NCI-H2171 treated with DMSO at 0.1 percent for 48 hours (cell line): ENCODE measurements around the gene ZBP1.

ENCODE experiments used
- DNase-seq: peaks from one replicate; lab custom pipeline; 2025; lab: John Stamatoyannopoulos, UW

ZBP1 gene

DNA sequence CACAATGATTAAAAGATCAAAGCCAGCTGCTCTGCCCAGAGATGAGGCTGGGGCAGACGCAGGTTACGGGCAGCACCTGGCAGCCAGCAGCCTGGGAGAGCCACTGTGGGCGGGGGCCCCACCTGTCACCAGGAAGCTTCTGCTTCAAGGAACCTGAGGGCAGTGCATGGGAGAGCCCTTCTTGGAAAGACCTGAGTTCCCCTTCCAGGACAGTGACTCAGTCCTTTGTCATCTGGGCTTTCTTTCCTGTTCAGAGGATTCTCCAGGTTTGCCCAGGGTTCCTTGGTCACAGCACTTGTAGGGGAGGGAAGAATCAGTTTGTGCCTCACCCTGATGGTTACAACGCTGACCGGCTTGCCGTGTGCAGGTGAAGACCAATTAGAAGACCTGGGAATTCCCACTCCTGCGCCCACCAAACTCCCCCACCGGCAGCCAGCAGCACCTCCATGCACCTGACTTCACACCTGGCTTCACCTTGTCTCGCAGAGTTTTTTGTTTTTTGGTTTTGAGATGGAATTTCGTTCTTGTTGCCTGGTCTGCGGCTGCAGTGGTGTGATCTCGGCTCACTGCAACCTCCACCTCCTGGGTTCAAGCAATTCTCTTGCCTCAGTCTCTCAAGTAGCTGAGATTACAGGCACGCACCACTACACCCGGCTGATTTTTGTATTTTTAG is 2.0 kb downstream of the ZBP1 start:
- peak; percentile 78 for DNase-seq

DNA sequence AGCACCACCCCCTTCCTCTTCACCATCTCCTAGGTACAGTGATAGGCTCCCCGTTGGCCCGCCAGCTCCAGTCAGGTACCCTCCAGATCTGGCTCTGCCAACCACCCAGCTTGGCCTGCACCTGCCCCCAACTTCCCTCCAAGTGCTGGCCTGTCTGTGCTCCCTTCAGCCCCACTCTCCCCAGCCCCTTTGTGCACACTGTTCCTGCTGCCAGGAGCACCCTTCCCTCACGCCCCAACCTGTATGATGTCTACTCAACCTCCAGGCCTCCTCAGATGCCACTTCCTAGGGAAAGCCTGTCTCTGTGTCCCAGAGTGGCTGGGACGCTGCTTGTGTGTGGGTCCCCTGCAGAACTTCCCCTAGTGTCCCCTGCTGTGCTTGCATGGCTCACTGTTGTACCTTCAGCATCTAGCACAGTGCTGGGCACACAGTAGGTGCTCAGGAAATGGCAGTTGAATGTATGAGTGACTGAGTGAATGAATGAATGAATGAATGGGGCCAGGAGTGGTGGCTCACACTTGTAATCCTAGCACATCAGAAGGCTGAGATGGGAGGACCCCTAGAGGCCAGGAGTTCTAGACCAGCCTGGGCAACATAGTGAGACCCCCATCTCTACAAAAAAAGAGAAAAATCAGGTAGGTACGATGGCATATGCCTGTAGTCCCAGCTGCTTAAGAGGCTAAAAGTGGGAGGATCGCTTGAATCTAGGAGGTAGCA is 3.0 kb downstream of the ZBP1 start:
- DNase-seq, result no peak

DNA sequence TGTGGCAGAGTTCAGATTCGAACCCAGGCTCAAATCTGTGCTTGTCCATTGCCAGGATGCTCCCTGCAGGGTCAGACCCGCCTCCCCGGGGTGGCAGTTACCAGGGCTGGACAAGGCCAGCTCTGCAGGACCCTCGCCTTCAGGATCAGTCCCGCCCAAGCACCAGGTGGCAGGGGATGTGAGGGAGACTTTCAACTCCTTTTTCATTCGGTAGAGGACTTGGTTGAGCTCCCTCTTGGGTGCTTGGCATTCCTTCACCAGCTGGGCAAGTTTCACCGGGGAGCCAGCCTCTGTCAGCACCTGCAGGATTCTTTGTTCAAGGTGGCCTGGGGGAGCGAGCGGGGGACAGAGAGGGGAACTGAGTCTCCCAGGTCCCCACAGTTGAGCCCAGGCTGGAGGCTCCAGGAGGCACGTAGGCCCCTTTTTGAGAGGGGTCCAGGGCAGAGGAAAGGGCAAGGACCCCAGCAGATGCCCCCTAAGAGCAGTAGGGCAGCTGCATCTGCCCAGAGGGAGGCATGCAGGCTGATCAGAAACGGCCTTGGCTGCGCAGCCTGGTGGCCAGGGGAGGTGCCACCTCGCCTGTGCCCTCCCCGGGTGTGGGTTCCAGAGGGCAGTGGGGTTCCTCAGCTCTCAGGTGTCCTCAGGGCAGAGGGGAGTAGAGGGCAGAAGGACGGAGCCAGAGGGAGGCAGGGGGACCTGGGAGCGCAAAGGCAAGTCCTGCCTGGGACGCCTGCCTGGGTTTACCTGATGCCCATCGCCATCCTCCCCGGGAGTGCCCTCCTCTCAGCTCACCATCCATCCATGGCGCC is 3.9 kb downstream of the ZBP1 start:
- DNase-seq, result no peak

DNA sequence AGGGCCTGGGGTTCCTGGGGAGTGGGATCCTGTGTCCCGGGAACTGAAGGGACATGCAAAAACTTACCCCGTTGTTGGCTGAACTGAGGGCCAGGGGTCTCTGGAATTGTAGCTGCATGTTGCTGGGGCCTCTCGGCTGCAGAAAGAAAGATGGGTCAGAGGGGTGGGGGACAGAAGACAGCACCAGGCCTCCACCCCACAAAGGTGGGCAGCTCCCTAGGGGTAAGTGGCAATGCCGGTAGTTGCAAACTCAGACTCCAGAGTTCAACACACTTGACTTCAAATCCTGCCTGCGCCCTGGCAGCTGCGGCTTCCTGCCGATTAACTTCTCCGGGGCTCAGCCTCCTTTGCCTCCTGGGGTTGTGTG is 4.8 kb downstream of the ZBP1 start:
- DNase-seq, result no peak

DNA sequence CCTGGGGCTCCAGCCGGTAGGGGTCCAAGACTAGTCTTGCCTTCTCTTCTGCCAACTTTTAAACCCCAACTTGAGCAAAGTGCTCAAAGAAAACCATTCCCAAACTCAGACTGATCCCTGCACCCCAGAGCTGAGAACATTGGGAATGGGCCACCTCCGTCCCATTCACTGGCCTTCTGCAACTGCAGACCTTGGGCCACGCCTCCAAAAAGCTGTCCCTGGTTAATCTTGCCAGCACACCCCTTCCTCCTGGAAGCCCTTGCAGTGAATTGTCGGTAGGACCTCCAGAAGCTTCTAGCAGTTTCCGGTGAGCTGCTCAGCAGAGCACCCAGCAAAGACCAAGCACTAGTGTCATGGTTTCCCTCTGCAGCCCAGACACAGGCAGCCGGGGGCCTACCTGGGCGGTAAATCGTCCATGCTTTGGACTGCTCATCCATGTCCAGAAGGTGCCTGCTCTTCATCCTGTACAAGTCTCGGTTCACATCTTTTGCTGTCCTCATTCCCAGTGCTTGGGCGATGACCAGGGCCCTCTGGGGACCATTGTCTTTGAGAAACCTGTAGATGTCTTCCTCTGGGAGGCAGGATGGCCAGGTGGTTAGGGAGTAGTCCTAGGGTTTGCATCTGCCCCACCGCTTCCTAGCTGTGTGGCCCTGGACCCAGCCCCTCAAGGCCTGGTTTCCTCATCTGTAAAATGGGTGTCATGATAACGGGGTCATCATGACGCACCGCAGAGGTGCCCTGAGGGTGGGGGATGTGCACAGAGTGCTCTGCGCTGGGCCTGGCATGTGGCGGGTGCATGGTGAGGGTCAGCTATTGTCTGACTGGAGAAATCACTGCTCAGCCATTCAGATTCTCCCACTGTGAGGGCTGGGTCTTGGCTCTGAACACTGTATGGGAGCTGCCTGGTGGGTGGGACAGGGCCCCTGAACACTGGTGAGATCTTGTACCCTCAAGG is 5.5 kb downstream of the ZBP1 start:
- no peak for DNase-seq

DNA sequence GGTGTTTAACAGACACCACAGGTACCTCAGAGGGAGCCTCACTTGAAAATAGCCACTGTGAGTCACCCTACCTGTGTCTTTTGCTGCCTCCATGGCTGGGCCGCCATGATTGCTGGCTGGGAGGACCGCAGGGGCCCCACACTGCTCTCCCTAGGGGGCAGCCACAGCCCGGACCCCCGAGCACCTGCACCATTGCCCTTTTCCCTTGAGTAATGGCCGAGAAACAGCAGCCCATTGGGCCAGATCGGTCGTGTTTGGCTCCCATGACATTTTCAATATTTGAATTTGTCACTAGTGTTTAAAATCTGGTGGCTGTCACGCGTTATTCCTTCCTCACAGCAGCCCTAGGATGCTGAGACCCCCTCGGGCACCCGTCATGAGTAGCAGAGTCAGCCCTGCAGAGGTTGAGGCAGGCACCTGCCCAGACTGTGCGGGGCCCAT is 6.7 kb downstream of the ZBP1 start:
- no peak for DNase-seq

DNA sequence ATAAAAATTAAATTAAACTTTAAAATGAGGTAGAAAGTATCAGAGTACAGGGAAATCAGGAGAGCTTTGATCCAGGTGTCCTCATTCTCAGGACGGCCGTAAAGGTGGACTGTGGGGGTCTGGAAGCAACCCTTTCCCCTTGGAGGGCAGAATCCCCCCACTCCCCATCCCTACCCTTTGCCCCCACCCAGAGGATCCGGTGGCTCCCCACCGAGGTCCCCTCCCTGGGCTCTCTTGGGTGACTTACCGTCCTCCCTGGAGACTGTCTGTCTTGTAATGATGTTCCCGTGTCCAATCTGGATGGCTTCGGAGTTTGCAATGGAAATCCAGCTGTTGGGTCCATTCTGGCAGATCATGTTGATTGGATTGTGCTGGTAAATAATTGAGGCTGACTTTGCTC is 7.3 kb downstream of the ZBP1 start:
- DNase-seq, result no peak

DNA sequence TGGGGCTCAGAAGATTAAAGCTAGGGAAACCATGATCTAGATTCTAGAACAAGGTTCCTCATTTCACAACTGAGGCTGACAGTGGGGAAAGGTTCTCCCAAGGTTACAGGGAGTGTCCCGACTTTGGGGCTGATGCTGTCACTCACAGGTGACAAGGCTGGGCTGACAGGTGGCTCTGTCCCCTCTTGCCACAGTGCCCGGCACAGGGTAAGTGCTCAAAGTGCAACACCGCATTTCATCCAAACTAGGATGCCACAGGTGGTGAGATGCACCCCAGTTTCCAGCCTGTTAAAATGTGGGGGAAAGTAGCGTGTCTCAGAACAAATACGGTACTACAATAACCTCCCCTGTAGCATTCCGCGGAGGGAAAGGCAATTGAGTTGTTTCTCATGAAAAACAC is 7.8 kb downstream of the ZBP1 start:
- DNase-seq, result no peak

DNA sequence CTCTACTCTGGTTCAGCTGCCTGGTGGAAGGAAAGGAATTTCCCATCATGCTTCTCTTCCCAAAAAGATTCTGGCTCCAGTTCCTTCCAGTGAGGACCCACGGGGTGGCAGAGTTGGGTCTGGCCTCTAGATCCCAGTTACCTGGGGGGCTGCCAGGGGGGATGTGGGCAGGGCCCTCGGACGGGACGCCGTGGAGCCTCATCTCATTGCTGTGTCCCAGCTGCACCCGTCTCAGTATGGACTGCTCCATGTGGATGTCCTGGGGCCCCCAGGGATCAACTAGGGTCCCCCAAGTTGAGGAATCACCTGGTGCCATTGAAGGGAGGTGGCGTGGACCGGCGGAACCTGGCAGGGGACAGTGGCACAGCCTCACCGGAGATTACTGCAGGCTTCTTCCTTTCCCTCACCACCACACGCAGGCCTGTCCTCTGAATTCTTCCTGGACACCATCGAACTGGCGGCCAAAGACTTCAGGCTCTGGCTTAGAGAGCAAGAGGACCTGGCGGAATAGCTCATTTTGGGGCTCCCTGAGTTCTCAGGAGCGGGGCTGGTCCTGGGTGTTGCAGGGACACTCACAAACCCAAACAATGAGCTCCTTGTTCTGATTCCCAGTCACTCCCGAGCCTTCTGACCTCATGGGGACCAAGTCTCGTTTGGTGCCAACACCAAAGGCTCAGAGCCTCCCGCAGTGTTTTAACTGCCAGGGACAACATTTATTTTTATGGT is 8.5 kb downstream of the ZBP1 start:
- DNase-seq, result no peak

DNA sequence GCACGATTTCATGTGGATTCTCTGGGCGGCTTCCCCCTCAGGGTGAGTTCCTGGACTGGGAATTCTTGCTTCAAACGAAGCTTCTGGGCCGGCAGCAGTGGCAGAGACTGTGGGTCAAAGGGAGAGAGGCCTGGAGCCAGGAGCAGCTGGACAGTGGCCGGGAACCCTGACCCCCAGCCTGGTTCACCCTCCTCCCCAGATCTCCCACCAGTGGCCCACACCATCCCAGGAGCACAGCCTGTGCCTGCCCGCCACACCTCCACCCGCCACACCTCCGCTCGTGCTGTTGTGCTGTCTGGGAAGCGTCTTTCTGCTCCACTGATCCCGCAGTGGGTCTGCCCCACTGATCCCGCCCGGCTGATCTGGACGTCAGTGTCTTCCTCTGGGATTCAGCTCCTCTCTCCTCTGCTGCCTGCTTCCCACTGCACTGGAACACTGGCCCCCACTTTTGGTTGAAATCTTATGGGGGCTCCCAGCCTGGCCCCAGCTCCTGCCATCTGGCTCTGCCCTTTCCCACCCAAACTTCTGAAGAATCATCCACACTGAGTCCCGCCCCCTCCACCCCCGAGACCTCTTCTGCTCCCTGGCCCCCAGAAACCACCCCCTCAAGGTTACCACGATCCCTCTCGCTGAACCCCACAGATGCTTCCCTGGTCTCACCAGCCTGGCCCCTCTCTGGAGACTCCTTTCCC is 9.8 kb downstream of the ZBP1 start:
- DNase-seq, result no peak

DNA sequence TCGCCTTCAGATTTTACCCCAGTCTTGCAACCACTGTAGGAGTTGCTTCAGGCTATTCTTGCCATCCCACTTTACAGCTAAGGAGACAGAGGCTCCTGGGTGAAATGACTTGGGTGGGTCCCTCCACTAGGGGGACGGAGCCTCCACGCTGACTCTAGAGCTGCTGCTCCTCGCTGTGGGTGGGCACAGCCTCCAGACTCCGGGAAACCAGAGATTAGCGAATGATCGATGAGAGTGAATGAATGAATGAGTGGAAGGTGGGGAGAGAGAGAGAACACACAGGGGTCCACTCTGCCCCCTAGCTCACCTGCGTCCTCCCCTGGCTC is 10.4 kb downstream of the ZBP1 start:
- no peak for DNase-seq

DNA sequence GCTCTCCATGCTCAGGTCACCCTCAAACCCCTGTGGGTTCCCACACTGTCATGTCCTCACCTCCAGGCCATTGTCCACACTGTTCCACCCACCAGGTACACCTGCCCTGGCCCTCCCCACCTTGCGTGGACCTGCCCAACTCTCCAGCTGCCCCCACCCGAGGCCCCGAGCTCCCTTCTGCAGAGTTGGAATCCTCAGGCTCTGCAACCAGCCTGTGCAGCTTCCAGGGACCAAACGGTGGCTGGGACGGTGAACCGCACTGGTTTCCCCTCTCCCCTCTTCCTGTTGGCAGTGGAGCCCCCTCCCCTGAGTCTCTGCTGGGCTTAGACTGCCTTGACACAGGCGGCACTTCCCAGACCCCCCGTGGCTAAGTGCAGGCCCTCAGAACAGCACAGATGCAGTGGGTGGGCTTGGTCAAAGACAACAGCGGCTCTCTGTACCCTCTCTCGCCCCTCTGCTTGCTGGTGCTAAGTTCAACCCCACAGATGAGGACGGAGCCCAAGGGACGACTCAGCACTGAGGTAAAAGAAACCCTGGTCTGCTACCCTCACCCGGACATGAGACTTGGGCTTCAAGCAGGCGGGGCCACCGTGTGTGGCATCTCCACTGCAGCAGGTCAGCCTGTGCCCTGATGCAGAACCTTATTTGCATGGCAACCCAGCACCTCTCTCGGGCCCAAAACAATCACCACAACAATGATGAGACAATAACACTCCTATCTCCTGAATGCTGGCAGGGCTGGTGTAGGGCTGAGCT is 11.0 kb downstream of the ZBP1 start:
- no peak for DNase-seq

DNA sequence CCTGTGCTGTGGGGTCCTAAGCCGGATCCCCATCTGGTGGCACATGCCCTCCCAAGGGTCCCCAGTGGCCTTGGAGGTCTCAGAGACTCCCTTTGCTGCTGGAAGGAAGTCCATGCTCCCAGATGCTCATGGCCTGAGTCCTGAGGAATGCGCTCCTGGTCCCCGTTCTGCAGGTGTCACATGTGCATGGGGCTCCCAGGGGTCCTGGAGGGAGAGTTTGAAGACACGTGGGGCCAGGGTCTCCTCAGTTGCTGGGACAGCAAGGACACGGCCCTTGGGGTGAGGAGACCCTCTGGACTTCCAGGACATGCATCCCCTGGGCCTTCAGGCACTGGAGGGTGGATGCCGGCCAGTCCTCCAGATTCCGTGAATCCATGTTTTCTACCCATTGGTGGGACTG is 11.7 kb downstream of the ZBP1 start:
- no peak for DNase-seq

DNA sequence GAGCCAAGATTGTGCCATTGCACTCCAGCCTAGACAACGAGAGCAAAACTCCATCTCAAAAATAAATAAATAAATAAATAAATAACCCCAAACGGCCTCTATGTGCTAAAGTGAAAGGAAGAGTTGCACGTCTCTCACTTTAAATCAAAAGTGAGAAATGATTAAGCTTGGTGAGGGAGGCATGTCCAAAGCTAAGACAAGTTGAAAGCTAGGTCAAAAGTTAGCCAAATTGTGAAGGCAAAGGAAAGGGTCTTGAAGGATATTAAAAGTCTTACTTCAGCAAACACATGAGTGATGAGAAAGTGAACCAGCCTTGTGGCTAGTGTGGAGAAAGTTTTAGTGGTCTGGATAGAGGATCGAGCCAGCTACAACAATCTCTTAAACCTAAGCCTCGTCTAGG is 14.3 kb downstream of the ZBP1 start:
- no peak for DNase-seq

DNA sequence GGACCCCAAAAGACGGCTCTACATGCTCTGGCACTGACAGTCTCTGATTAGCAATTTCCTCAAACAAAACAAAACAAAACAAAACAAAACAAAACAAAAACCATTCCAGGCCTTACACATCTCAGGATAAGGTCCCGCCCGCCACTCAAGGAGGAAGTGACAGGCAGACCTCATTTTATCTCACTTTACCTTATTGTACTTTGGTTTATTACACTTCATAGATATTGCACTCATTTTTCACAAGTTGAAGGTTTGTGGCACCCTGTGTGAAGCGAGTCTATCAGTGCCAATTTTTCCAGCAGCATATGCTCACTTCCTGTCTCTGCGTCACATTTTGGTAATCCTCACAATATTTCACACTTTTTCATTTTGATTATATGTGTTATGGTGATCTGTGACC is 15.2 kb downstream of the ZBP1 start:
- no peak for DNase-seq

DNA sequence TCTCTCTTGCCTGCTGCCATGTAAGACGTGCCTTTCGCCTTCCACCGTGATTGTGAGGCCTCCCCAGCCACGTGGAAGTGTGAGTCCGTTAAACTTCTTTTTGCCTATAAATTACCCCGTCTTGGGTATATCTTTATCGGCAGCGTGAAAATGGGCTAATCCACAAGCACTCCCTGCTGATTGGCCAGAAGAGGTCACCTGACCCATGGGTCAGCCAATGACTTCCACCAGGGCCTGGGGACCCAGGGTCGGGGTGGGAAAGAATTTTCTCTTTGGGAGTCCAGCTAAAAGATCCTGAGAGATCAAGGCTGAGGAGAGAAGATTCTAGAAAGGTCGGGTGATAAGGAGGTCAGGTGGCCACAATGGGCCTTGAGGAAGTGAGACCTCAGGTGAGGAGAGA is 17.1 kb downstream of the ZBP1 start:
- DNase-seq, result no peak

DNA sequence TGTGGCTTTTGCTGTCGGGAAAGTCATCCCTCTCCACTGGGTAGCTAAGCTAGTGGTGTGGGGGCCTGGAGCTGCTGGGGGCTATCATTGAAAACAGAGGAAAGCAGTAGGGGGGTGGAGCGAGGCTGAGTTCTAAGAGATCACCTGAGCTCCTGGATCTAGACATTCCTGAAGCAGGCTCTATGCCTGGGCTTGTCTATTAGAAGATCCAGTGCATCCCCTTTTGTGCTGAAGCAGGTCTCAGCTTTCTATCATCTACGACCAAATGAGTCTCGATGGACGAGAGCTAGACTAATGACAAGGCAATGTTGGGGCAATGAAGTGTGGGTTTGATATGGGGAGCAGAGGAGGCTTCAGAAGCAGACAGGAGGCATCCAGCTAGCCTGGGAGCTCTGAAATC is 18.5 kb downstream of the ZBP1 start:
- DNase-seq, result no peak

DNA sequence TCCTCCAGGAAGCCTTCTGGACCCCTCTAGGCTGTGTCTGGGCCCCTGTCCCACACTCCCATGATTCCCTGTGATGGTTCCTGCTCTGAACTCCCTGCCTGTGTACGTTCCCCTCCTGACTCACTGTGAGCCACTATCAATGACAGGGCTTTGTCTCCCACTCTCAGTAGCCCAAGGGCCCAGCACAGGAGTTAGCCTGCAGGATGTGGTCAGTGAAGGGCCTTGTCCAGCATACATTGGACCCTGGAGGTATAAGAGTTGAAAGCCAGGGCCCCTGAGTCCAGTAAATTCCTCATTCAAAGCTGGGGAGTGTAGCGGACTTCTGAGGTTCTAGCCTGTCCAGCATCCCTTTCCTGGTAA is 19.0 kb downstream of the ZBP1 start:
- DNase-seq, result no peak

DNA sequence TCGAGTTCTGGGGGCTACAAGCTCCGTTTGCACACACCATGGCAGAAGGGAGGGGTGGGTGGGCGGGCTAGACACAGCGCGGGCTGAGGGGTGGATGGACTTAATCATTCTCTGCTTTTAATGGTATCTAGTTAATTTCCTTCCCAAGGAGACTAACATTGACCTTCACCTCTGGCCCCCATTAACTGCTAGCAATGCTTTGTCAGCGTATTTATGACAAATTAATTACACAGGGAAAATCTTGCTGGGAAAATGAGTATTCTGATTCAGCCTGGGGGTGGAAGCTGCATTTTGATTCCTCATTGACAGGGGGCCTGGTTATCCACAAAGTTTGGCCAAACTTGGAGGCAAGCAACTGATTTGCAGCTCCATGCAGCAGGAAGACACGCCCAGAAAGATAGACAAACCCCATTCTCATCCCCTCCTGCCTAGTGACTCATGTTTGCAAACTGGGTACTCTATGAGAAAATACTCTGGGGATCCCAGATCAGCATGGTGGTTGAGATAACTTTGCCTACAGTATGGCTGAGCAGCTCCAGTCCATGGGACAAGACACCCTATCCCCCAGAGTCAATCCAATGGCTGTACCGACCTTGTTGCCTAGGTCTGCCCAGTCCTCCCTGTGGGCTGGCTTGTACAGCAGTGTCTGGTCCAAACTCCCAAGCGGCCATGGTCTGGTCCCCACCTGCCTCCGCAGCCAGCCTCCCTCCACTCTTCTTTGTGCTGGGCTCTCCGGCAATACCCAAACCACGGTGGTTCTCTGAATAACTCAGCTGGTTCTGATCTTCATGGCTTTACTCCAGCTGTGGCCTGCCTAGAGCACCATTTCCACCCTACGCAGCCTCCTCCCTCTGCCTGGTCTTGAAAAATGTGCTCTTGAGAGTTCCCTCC is 19.7 kb downstream of the ZBP1 start:
- DNase-seq, result no peak
